Ascending aorta (tissue), 2 donors: ENCODE data around the gene AGPS. TPM values are rescaled to one million over a fixed set of nuclear protein-coding genes. Genes with fewer than 3 reads are reported as not detected.

ENCODE experiments used
- DNase-seq, 2 donors: peaks; one replicate each; pipeline ENCODE4 v3.0.0-alpha.2; 2019; ENCODE audit warnings: low spot score in 2 of 2
- H3K27ac ChIP-seq, 2 donors: fragments of 200-600 bp; sonication (generic); one replicate each; pipeline ENCODE4 v1.5.1; 2016 to 2017; ENCODE audit warnings: mild to moderate bottlenecking in 1 of 2
- H3K27me3 ChIP-seq: fragments of 200-600 bp; sonication (generic); one replicate; pipeline ENCODE4 v1.5.1; 2017
- H3K36me3 ChIP-seq, 2 donors: fragments of 200-600 bp; sonication (generic); one replicate each; pipeline ENCODE4 v1.5.1; 2016
- H3K4me1 ChIP-seq, 2 donors: fragments of 200-600 bp; sonication (generic); one replicate each; pipeline ENCODE4 v1.5.1; 2016 to 2017; ENCODE audit warnings: mild to moderate bottlenecking in 1 of 2
- H3K4me3 ChIP-seq, 2 donors: fragments of 200-600 bp; sonication (generic); one replicate each; pipeline ENCODE4 v1.5.1; 2016 to 2017; ENCODE audit warnings: mild to moderate bottlenecking in 1 of 2
- H3K9me3 ChIP-seq, 2 donors: fragments of 200-600 bp; sonication (generic); one replicate each; pipeline ENCODE4 v1.5.1; 2016
- CTCF ChIP-seq, 3 experiments: fragments of 200-600 bp in 2 of 3; fragments of 450-650 bp in 1 of 3; sonication (generic) in 2 of 3; IDR thresholded peaks; one replicate each; pipeline ENCODE4 v1.5.1; 2016 to 2019; ENCODE audit warnings: antibody characterized with exemption in 3 of 3, mild to moderate bottlenecking in 1 of 3, moderate library complexity in 1 of 3
- intact Hi-C: fragments of 100-400 bp; cut with DNase I; formaldehyde crosslinking; loops from one replicate; pipeline ENCODE4 v1.15.1; 2023
- total RNA-seq: library from RNA; depleted of rRNA; stranded (reverse); fragments of >200 nt; gene quantifications from one replicate; pipeline ENCODE4 v1.1.0, GENCODE V29; 2016

AGPS gene
- total RNA-seq, 1 donor from 2014 or later, result 15.9 TPM

GRCh38 chr2:177584030-177584692 lies 191.6 kb downstream of the AGPS start:
- H3K27ac ChIP-seq, result no peak overlapping the region
- DNase-seq, result no peak
- H3K4me1 ChIP-seq, result no peaks in the 10 kb centered on the region
- H3K4me3 ChIP-seq, result no peak overlapping the region
- intact Hi-C loops, result no loop called here
- TF ChIP-seq CTCF (IDR thresholded peaks at IDR 0.05), result no peak
- no peaks in the 10 kb centered on the region for H3K27me3 ChIP-seq
- H3K9me3 ChIP-seq, result no peaks in the 10 kb centered on the region
- no peaks in the 10 kb centered on the region for H3K36me3 ChIP-seq

GRCh38 chr2:177585234-177585863 lies 192.8 kb downstream of the AGPS start:
- no peak for TF ChIP-seq CTCF (IDR thresholded peaks at IDR 0.05)
- H3K9me3 ChIP-seq, result no peaks in the 10 kb centered on the region
- no peak for DNase-seq
- H3K4me1 ChIP-seq, result no peaks in the 10 kb centered on the region
- H3K4me3 ChIP-seq, result no peak overlapping the region
- H3K27me3 ChIP-seq, result no peaks in the 10 kb centered on the region
- H3K36me3 ChIP-seq, result no peaks in the 10 kb centered on the region
- intact Hi-C loops, result no loop called here
- H3K27ac ChIP-seq, result no peak overlapping the region

GRCh38 chr2:177586154-177586553 lies 193.6 kb downstream of the AGPS start:
- Histone ChIP-seq H3K27me3 (no peaks in the 10 kb centered on the region), H3K4me1 (no peaks in the 10 kb centered on the region), H3K4me3 (no peak overlapping the region), H3K9me3 (no peaks in the 10 kb centered on the region), H3K27ac (no peak overlapping the region), H3K36me3 (no peaks in the 10 kb centered on the region)
- intact Hi-C loops, result no loop called here
- DNase-seq, result no peak
- TF ChIP-seq CTCF (IDR thresholded peaks at IDR 0.05), result no peak

DNA sequence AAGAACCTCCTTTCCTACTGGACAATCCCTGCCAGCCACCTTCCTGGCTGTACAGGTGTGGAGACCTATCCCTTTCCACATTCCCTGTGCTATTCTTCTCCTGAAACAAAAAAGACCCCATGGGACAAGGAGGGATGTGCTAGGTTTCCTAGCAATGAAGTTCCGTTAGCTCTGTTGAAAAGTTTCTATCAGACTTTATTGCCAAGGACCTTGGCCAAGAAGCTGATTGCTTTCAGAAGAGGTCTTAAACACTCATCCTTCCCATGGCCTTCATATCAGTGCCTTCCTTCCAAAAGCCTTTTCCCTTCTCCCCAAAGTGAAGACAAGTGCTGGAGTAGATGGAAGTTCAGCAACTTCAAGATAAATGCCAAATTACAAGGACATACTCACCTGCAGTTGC lies 194.8 kb downstream of the AGPS start:
- Histone ChIP-seq H3K4me3 (no peak overlapping the region), H3K9me3 (no peaks in the 10 kb centered on the region), H3K27me3 (no peaks in the 10 kb centered on the region), H3K27ac (no peak overlapping the region), H3K36me3 (no peaks in the 10 kb centered on the region), H3K4me1 (no peaks in the 10 kb centered on the region)
- intact Hi-C loops, result no loop called here
- no peak for TF ChIP-seq CTCF (IDR thresholded peaks at IDR 0.05)
- no peak for DNase-seq

DNA sequence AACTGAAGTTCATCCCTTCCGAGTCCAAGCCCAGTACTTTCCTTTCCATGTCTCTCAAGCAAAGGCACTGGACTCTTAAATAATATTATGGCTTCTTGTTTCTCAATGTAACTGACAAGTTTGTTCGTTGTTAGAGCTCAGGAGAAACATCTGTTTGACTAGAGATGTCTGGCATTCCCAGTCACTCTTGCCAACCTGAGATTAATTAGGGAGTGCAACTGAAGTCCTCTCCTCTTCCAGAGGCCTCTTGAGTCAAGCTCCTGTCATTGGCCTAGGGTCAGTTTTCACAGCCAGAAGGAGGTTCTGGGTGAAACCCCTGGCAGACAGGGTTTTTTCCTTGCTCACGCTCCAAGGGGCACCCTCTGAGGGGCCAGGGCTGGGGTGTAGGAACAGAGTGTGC lies 196.1 kb downstream of the AGPS start:
- TF ChIP-seq CTCF (IDR thresholded peaks at IDR 0.05), result no peak
- Histone ChIP-seq H3K36me3 (no peaks in the 10 kb centered on the region), H3K27ac (no peak overlapping the region), H3K9me3 (no peaks in the 10 kb centered on the region), H3K27me3 (no peaks in the 10 kb centered on the region), H3K4me3 (no peak overlapping the region), H3K4me1 (no peaks in the 10 kb centered on the region)
- intact Hi-C loops, result no loop called here
- DNase-seq, result no peak
